Trophoblast cell (in vitro differentiated cells and primary cell): ENCODE results near the gene ZC2HC1B. TPM values are rescaled to one million over a fixed set of nuclear protein-coding genes. Genes with fewer than 3 reads are reported as not detected.

Experiments
- DNase-seq, 2 donors: peaks; one replicate each; pipeline ENCODE4 v3.0.0-alpha.2; 2016
- H2AFZ ChIP-seq: 2 replicates; pipeline ENCODE4 v1.6.1; 2013; ENCODE audit warnings: low read length, moderate library complexity, mild to moderate bottlenecking; ENCODE audit not compliant: insufficient read depth, poor library complexity
- H2AK5ac ChIP-seq: 2 replicates; pipeline ENCODE4 v1.6.1; 2013; ENCODE audit warnings: mild to moderate bottlenecking, low read length
- H2BK120ac ChIP-seq: 2 replicates; pipeline ENCODE4 v1.6.1; 2013; ENCODE audit warnings: low read length, mild to moderate bottlenecking, moderate library complexity; ENCODE audit not compliant: insufficient read depth, poor library complexity
- H2BK12ac ChIP-seq: 2 replicates; pipeline ENCODE4 v1.6.1; 2013; ENCODE audit warnings: mild to moderate bottlenecking, low read length, moderate library complexity
- H2BK5ac ChIP-seq: 2 replicates; pipeline ENCODE4 v1.6.1; 2013; ENCODE audit warnings: low read length, low read depth, moderate library complexity, mild to moderate bottlenecking; ENCODE audit not compliant: poor library complexity
- H3K14ac ChIP-seq: 2 replicates; pipeline ENCODE4 v1.6.1; 2013; ENCODE audit warnings: mild to moderate bottlenecking, low read length
- H3K18ac ChIP-seq: 2 replicates; pipeline ENCODE4 v1.6.1; 2013; ENCODE audit warnings: mild to moderate bottlenecking, low read length
- H3K23ac ChIP-seq: 2 replicates; pipeline ENCODE4 v1.6.1; 2013; ENCODE audit warnings: low read length
- H3K27ac ChIP-seq: 2 replicates; pipeline ENCODE4 v1.5.1; 2013; ENCODE audit warnings: low read depth, mild to moderate bottlenecking, inconsistent platforms, low read length, moderate library complexity
- H3K27me3 ChIP-seq: 2 replicates; pipeline ENCODE4 v1.6.1; 2013; ENCODE audit warnings: inconsistent platforms, mild to moderate bottlenecking, low read length, moderate library complexity; ENCODE audit not compliant: insufficient read depth
- H3K36me3 ChIP-seq, 2 experiments: 1 replicate in 1 of 2; 2 replicates in 1 of 2; pipeline ENCODE4 v1.6.1; 2013; ENCODE audit warnings: low read length in 2 of 2, mild to moderate bottlenecking in 2 of 2, moderate library complexity in 1 of 2; ENCODE audit not compliant: insufficient read depth in 2 of 2, control insufficient read depth in 1 of 2
- H3K4ac ChIP-seq: 2 replicates; pipeline ENCODE4 v1.6.1; 2013; ENCODE audit warnings: low read depth, mild to moderate bottlenecking, low read length, moderate library complexity
- H3K4me1 ChIP-seq, 2 experiments: 1 replicate in 1 of 2; 2 replicates in 1 of 2; pipeline ENCODE4 v1.6.1; 2013; ENCODE audit warnings: low read length in 2 of 2, mild to moderate bottlenecking in 2 of 2, moderate library complexity in 1 of 2; ENCODE audit not compliant: insufficient read depth in 2 of 2, control insufficient read depth in 1 of 2
- H3K4me2 ChIP-seq: 2 replicates; pipeline ENCODE4 v1.6.1; 2013; ENCODE audit warnings: inconsistent platforms, mild to moderate bottlenecking, low read length, moderate library complexity
- H3K4me3 ChIP-seq: 2 replicates; pipeline ENCODE4 v1.5.1; 2013; ENCODE audit warnings: mild to moderate bottlenecking, low read depth, low read length, inconsistent platforms
- H3K79me1 ChIP-seq: one replicate; pipeline ENCODE4 v1.6.1; 2013; ENCODE audit warnings: low read length
- H3K79me2 ChIP-seq: 2 replicates; pipeline ENCODE4 v1.6.1; 2013; ENCODE audit warnings: low read length, mild to moderate bottlenecking; ENCODE audit not compliant: control insufficient read depth, insufficient read depth, poor library complexity
- H3K9ac ChIP-seq: 2 replicates; pipeline ENCODE4 v1.6.1; 2013; ENCODE audit warnings: mild to moderate bottlenecking, low read length
- H3K9me3 ChIP-seq: 2 replicates; pipeline ENCODE4 v1.6.1; 2013; ENCODE audit warnings: low read depth, mild to moderate bottlenecking, control low read depth, inconsistent platforms, low read length; ENCODE audit not compliant: insufficient read depth
- H4K12ac ChIP-seq: 2 replicates; pipeline ENCODE4 v1.6.1; 2013; ENCODE audit warnings: low read depth, mild to moderate bottlenecking, low read length, moderate library complexity
- H4K8ac ChIP-seq: 2 replicates; pipeline ENCODE4 v1.6.1; 2013; ENCODE audit warnings: low read depth, mild to moderate bottlenecking, low read length, moderate library complexity
- H4K91ac ChIP-seq: one replicate; pipeline ENCODE4 v1.6.1; 2013; ENCODE audit warnings: low read depth, mild to moderate bottlenecking, low read length, moderate library complexity
- WGBS: extraction: QIAGEN DNeasy Blood & Tissue Kit; methylation state at CpG from one replicate; pipeline ENCODE4 v1.1.7; 2013; ENCODE audit warnings: missing lambda C conversion rate; ENCODE audit not compliant: insufficient read length, insufficient coverage; ENCODE audit errors: extremely low coverage; 5-methylcytosine and 5-hydroxymethylcytosine counted together
- polyA plus RNA-seq: library from polyadenylated mRNA; stranded (reverse); fragments of 200-250 nt; gene quantifications from 2 replicates; pipeline ENCODE4 v1.2.3, GENCODE V29; 2013

ZC2HC1B gene
- not detected in 2 replicates for polyA plus RNA-seq

- Histone ChIP-seq H3K4me1 (no peaks in the 10 kb centered on the region), H2BK120ac (no peak within 1 kb of the TSS), H3K4me2 (no peak within 1 kb of the TSS), H2BK12ac (no peak within 1 kb of the TSS), H3K36me3 (peaks cover 1 to 13% of the 10 kb centered on the region in 2 experiments), H3K18ac (no peak within 1 kb of the TSS), H3K27ac (no peak within 1 kb of the TSS), H3K79me2 (no peaks in the 10 kb centered on the region), H2AFZ (no peak within 1 kb of the TSS), H3K14ac (no peak within 1 kb of the TSS), H3K23ac (no peak within 1 kb of the TSS), H4K8ac (no peak within 1 kb of the TSS), H3K4ac (no peak within 1 kb of the TSS), H4K12ac (no peak within 1 kb of the TSS), H3K9me3 (no peaks in the 10 kb centered on the region), H2AK5ac (no peak within 1 kb of the TSS), H3K79me1 (no peaks in the 10 kb centered on the region), H3K27me3 (no peaks in the 10 kb centered on the region), H4K91ac (no peak within 1 kb of the TSS), H3K9ac (no peak within 1 kb of the TSS), H3K4me3 (no peak within 1 kb of the TSS), H2BK5ac (no peak within 1 kb of the TSS)
- no peak for DNase-seq
- no CpG with 5 or more reads among the region's 1 CpG for WGBS
Observed at GRCh38 chr6:143864234-143864633, at the start of gene ZC2HC1B. Gene ZC2HC1B, plus strand, starts transcription at chr6:143864474. Its CDS starts 66 bp downstream, at chr6:143864540.

DNA sequence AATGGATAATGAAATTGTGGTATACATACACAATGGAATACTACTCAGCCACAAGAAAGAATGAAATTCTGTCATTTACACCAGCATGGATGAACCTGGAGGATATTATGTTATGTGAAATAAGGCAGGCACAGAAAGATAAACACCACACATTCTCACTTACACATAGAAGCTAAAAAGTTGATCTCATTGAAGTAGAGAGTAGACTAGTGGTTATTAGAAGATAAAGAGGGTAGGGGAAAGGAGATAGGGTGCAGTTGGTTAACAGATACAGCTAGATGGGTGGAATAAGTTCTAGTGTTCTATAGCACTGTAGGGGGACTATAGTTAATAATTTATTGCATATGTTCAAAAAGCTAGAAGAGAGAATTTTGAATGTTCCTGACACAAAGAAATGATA is 46.7 kb upstream of the ZC2HC1B start:
- no peak overlapping the region for H3K18ac ChIP-seq
- no peak overlapping the region for H3K4me2 ChIP-seq
- H4K8ac ChIP-seq: no peak overlapping the region
- H3K27ac ChIP-seq: no peak overlapping the region
- H3K9me3 ChIP-seq: no peaks in the 10 kb centered on the region
- no peak overlapping the region for H2AFZ ChIP-seq
- no peaks in the 10 kb centered on the region for H3K79me1 ChIP-seq
- no peak overlapping the region for H2BK120ac ChIP-seq
- H4K12ac ChIP-seq: no peak overlapping the region
- H2BK12ac ChIP-seq: no peak overlapping the region
- H3K9ac ChIP-seq: no peak overlapping the region
- H3K14ac ChIP-seq: no peak overlapping the region
- H2BK5ac ChIP-seq: no peak overlapping the region
- peaks cover 0 to 1% of the 10 kb centered on the region in 2 experiments for H3K4me1 ChIP-seq
- H3K4ac ChIP-seq: no peak overlapping the region
- H3K36me3 ChIP-seq: peaks cover 2 to 6% of the 10 kb centered on the region in 2 experiments
- no peaks in the 10 kb centered on the region for H3K79me2 ChIP-seq
- H3K23ac ChIP-seq: no peak overlapping the region
- no peak overlapping the region for H4K91ac ChIP-seq
- H3K4me3 ChIP-seq: no peak overlapping the region
- H2AK5ac ChIP-seq: no peak overlapping the region
- no peaks in the 10 kb centered on the region for H3K27me3 ChIP-seq
- DNase-seq: no peak

DNA sequence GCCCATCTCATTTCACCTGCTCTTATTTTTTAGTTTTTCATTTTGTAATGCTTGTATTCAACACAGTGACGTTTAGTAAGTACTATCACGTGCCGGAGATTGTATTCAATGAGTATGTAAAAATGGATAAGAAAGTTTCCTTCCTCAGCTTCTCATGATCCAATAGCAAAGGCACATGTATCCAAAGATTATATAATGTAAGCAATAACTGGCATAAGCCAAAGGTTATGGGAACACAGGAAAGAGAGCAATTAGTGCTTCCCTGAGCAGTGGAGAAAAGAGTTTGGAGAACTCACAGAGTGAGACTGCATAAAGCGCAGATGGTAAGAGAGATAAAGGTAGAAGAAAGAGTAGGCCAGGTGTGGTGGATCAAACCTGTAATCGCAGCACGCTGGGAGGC is 42.9 kb upstream of the ZC2HC1B start:
- H3K79me1 ChIP-seq: no peaks in the 10 kb centered on the region
- no peak overlapping the region for H3K4me3 ChIP-seq
- no peaks in the 10 kb centered on the region for H3K9me3 ChIP-seq
- H2BK12ac ChIP-seq: no peak overlapping the region
- no peak overlapping the region for H2BK5ac ChIP-seq
- no peak overlapping the region for H2AFZ ChIP-seq
- WGBS: no CpG with 5 or more reads among the region's 6 CpGs
- no peak overlapping the region for H3K27ac ChIP-seq
- no peak overlapping the region for H2BK120ac ChIP-seq
- no peak overlapping the region for H3K4ac ChIP-seq
- H4K12ac ChIP-seq: no peak overlapping the region
- no peak overlapping the region for H4K91ac ChIP-seq
- peaks cover 0 to 1% of the 10 kb centered on the region in 2 experiments for H3K4me1 ChIP-seq
- no peak overlapping the region for H3K18ac ChIP-seq
- no peaks in the 10 kb centered on the region for H3K27me3 ChIP-seq
- H2AK5ac ChIP-seq: no peak overlapping the region
- H3K79me2 ChIP-seq: no peaks in the 10 kb centered on the region
- no peak overlapping the region for H3K23ac ChIP-seq
- DNase-seq: no peak
- H3K4me2 ChIP-seq: no peak overlapping the region
- no peak overlapping the region for H3K9ac ChIP-seq
- H4K8ac ChIP-seq: no peak overlapping the region
- H3K36me3 ChIP-seq: peaks cover 5 to 6% of the 10 kb centered on the region in 2 experiments
- no peak overlapping the region for H3K14ac ChIP-seq

DNA sequence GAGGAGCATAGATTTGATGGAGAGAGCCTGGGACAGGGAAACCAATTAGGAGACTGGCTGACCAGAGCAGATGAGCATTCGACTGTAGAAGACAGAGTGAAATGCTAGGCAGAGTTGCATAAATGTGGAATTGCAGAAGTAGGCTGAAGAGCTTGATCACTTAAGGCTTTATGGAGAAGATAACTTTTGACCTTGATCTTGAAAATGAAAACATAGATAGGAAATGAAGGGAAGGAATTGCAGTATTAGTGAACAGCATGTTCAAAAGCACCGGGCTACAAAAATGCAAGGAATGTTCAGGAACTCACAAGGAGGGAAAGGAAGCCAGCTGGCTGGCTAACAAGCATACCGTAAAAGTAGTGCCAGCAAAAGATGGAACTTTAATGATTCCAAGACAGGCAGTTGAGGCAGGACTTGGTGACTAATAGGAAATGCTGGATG is 41.7 kb upstream of the ZC2HC1B start:
- H2BK5ac ChIP-seq: no peak overlapping the region
- no peak overlapping the region for H2BK12ac ChIP-seq
- H3K4me1 ChIP-seq: peaks cover 0 to 1% of the 10 kb centered on the region in 2 experiments
- no CpG with 5 or more reads among the region's 3 CpGs for WGBS
- no peak overlapping the region for H3K27ac ChIP-seq
- H3K4me3 ChIP-seq: no peak overlapping the region
- H2AFZ ChIP-seq: no peak overlapping the region
- no peak overlapping the region for H4K12ac ChIP-seq
- no peaks in the 10 kb centered on the region for H3K79me1 ChIP-seq
- H3K4ac ChIP-seq: no peak overlapping the region
- H2BK120ac ChIP-seq: no peak overlapping the region
- H4K91ac ChIP-seq: no peak overlapping the region
- H3K36me3 ChIP-seq: peaks cover 5 to 6% of the 10 kb centered on the region in 2 experiments
- H4K8ac ChIP-seq: no peak overlapping the region
- no peaks in the 10 kb centered on the region for H3K27me3 ChIP-seq
- no peak overlapping the region for H3K18ac ChIP-seq
- H3K14ac ChIP-seq: no peak overlapping the region
- no peak overlapping the region for H3K23ac ChIP-seq
- no peak overlapping the region for H2AK5ac ChIP-seq
- no peak overlapping the region for H3K4me2 ChIP-seq
- no peaks in the 10 kb centered on the region for H3K9me3 ChIP-seq
- DNase-seq: peak; percentile 13 to 66
- H3K9ac ChIP-seq: no peak overlapping the region
- H3K79me2 ChIP-seq: no peaks in the 10 kb centered on the region
